Stimulated activated CD4-positive, alpha-beta T cell treated with anti-CD3 and anti-CD28 coated beads, TNF-alpha, amount 100 ng/mL, for 1 hour (primary cell): ENCODE data around the gene MSH2.

Source experiments
- DNase-seq, 3 donors: peaks; one replicate each; pipeline ENCODE4 v3.0.0-alpha.2; 2020; ENCODE audit warnings: low read depth in 3 of 3, low spot score in 1 of 3

The MSH2 gene

DNA sequence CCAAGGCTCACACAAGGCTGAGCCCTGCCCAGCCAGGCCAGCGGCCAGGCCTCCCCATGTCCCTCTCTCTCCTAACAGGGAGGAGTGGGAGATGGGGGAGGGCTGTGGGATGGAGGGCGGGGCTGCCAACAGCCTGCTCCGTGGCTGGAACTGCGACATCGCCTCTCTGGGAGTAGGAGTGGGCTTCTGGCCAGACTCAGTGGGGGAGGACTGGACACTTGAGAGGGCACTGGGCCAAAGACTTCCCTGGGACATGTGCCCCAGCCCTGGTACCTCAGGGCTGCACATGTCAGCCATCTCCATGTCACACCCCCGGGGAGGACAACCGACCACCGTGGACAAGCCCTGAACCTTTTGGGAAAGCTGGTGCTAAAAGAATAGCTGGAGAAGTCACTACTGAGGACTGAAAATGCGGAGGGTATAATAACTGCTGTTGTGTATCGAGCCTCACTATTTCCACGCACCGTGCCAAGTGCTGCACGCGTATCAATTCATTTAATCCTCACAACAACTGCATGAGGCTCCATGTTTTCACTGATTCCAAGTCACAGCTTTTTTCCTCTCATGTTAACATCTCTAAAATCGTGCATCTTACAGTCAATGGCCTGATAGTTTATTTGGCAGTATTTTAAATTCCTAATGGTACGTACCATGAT lies 127.3 kb downstream of the MSH2 start:
- DNase-seq, result no peak

DNA sequence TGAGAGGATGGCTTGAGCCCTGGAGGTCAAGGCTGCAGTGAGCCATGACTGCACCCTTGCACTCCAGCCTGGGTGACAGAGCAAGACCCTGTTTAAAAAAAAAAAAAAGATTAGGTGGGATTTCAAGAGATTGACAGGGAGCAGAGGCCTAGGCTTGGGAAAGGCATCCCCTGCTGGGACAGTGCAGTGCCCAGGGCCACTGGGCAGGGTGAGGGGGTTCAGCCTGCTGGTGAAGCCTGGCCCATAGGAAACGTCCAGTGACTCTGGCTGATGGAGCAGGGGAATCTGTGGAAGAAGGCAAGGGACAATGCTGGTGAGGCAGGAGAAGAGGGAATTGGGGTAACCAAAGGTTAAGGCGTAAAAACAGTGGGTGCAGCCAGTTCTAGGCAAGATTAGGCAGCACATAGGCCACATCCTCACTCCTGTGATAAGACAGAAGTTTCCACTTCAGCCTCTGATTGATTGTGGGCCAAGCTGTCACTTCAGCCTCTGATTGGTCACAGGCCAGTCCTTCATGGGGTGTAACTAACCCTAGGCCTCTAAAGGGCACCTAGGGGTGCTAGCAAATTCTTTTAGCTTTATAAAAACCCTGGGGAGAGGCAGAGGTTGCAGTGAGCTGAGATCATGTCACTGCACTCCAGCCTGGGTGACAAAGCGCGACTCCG lies 128.6 kb downstream of the MSH2 start:
- DNase-seq, result no peak
